Activated T-helper 2 cell treated with anti-CD3 and anti-CD28 coated beads, Interferon-gamma antibody, Interleukin-2, Interleukin-4, amounts not matched to agents 10 μg/mL and 5 μg/mL and 100 μg/mL, durations not matched to agents 14 hours and 24 hours and 36 hours (primary cell): ENCODE results near the gene ANKRD63. TPM values are rescaled to one million over a fixed set of nuclear protein-coding genes. Genes with fewer than 3 reads are reported as not detected.

ENCODE experiments used
- DNase-seq: peaks from one replicate; pipeline ENCODE4 v3.0.0; 2021; ENCODE audit warnings: low spot score
- H3K27ac Mint-ChIP-seq: one replicate; pipeline ENCODE4 v1.8.0; 2021; ENCODE audit warnings: mixed read lengths
- H3K27me3 Mint-ChIP-seq: one replicate; pipeline ENCODE4 v1.8.0; 2021; ENCODE audit warnings: low read depth, mixed read lengths
- H3K36me3 Mint-ChIP-seq: one replicate; pipeline ENCODE4 v1.8.0; 2021; ENCODE audit warnings: low read depth, mixed read lengths
- H3K4me1 Mint-ChIP-seq: one replicate; pipeline ENCODE4 v1.8.0; 2021; ENCODE audit warnings: low read depth, mixed read lengths
- H3K4me3 Mint-ChIP-seq: one replicate; pipeline ENCODE4 v1.8.0; 2021; ENCODE audit warnings: low read depth, mild to moderate bottlenecking, moderate library complexity, mixed read lengths
- H3K9me3 Mint-ChIP-seq: one replicate; pipeline ENCODE4 v1.8.0; 2021; ENCODE audit warnings: mixed read lengths
- intact Hi-C: fragments of 100-400 bp; cut with micrococcal nuclease; formaldehyde crosslinking; loops from one replicate; pipeline ENCODE4 v1.15.1; 2023
- total RNA-seq: library from RNA; stranded (reverse); gene quantifications from 2 replicates; pipeline ENCODE4 v1.2.3, GENCODE V29; 2022

The ANKRD63 gene
- total RNA-seq, 1 donor from 2014 or later = 0.41 TPM

- H3K4me3 Mint-ChIP-seq = no peak overlapping the region
- peaks cover 10% of the 10 kb centered on the region for H3K27me3 Mint-ChIP-seq
- H3K27ac Mint-ChIP-seq = no peak overlapping the region
- no peaks in the 10 kb centered on the region for H3K9me3 Mint-ChIP-seq
- no peak for DNase-seq
- intact Hi-C loops = no loop called here
- H3K4me1 Mint-ChIP-seq = no peaks in the 10 kb centered on the region
- H3K36me3 Mint-ChIP-seq = no peaks in the 10 kb centered on the region
Observed at GRCh38 chr15:40244961-40245523, 37.8 kb downstream of the ANKRD63 start.

- no peaks in the 10 kb centered on the region for H3K36me3 Mint-ChIP-seq
- no peaks in the 10 kb centered on the region for H3K9me3 Mint-ChIP-seq
- H3K27ac Mint-ChIP-seq = no peak overlapping the region
- H3K27me3 Mint-ChIP-seq = peaks cover 14% of the 10 kb centered on the region
- no peak overlapping the region for H3K4me3 Mint-ChIP-seq
- no peak for DNase-seq
- peaks cover under 1% of the 10 kb centered on the region for H3K4me1 Mint-ChIP-seq
- intact Hi-C loops = no loop called here
Observed at GRCh38 chr15:40243126-40243810, 39.6 kb downstream of the ANKRD63 start.

GRCh38 chr15:40242601-40243000 lies 40.3 kb downstream of the ANKRD63 start:
- DNase-seq = no peak
- H3K9me3 Mint-ChIP-seq = no peaks in the 10 kb centered on the region
- peaks cover 3% of the 10 kb centered on the region for H3K4me1 Mint-ChIP-seq
- H3K27me3 Mint-ChIP-seq = peaks cover 20% of the 10 kb centered on the region
- H3K4me3 Mint-ChIP-seq = no peak overlapping the region
- no peak overlapping the region for H3K27ac Mint-ChIP-seq
- H3K36me3 Mint-ChIP-seq = no peaks in the 10 kb centered on the region
- intact Hi-C loops = no loop called here

- H3K27me3 Mint-ChIP-seq = peaks cover 21% of the 10 kb centered on the region
- DNase-seq = no peak
- no peak overlapping the region for H3K27ac Mint-ChIP-seq
- H3K9me3 Mint-ChIP-seq = no peaks in the 10 kb centered on the region
- H3K4me3 Mint-ChIP-seq = no peak overlapping the region
- intact Hi-C loops = no loop called here
- H3K36me3 Mint-ChIP-seq = no peaks in the 10 kb centered on the region
- peaks cover 3% of the 10 kb centered on the region for H3K4me1 Mint-ChIP-seq
Observed at GRCh38 chr15:40242213-40242599, 40.7 kb downstream of the ANKRD63 start.

- Mint-ChIP-seq H3K36me3 (no peaks in the 10 kb centered on the region), H3K4me3 (no peak overlapping the region), H3K9me3 (no peaks in the 10 kb centered on the region), H3K27ac (no peak overlapping the region), H3K27me3 (peaks cover 24% of the 10 kb centered on the region), H3K4me1 (peaks cover 3% of the 10 kb centered on the region)
- intact Hi-C loops = no loop called here
- DNase-seq = no peak
Observed at GRCh38 chr15:40241269-40242212, 41.3 kb downstream of the ANKRD63 start.

GRCh38 chr15:40240619-40241221 lies 42.1 kb downstream of the ANKRD63 start:
- no peak overlapping the region for H3K27ac Mint-ChIP-seq
- intact Hi-C loops = no loop called here
- no peak overlapping the region for H3K4me3 Mint-ChIP-seq
- peaks cover 24% of the 10 kb centered on the region for H3K27me3 Mint-ChIP-seq
- H3K36me3 Mint-ChIP-seq = no peaks in the 10 kb centered on the region
- peaks cover 3% of the 10 kb centered on the region for H3K4me1 Mint-ChIP-seq
- DNase-seq = no peak
- no peaks in the 10 kb centered on the region for H3K9me3 Mint-ChIP-seq

GRCh38 chr15:40239693-40240618 lies 42.9 kb downstream of the ANKRD63 start:
- Mint-ChIP-seq H3K9me3 (no peaks in the 10 kb centered on the region), H3K27me3 (peaks cover 24% of the 10 kb centered on the region), H3K4me3 (no peak overlapping the region), H3K4me1 (peaks cover 3% of the 10 kb centered on the region), H3K36me3 (no peaks in the 10 kb centered on the region), H3K27ac (no peak overlapping the region)
- no peak for DNase-seq
- intact Hi-C loops = no loop called here

- no peak overlapping the region for H3K4me3 Mint-ChIP-seq
- DNase-seq = no peak
- H3K9me3 Mint-ChIP-seq = no peaks in the 10 kb centered on the region
- H3K36me3 Mint-ChIP-seq = no peaks in the 10 kb centered on the region
- peaks cover 24% of the 10 kb centered on the region for H3K27me3 Mint-ChIP-seq
- peaks cover 3% of the 10 kb centered on the region for H3K4me1 Mint-ChIP-seq
- no peak overlapping the region for H3K27ac Mint-ChIP-seq
- intact Hi-C loops = no loop called here
Observed at GRCh38 chr15:40239404-40239692, 43.5 kb downstream of the ANKRD63 start.

GRCh38 chr15:40238532-40239403 lies 44.1 kb downstream of the ANKRD63 start, which contains the start of gene PAK6:
PAK6 (plus strand) TSS chr15:40239063; CDS start chr15:40264786, 25,723 bp downstream.
- no peak for DNase-seq
- peaks cover 24% of the 10 kb centered on the region for H3K27me3 Mint-ChIP-seq
- intact Hi-C loops = no loop called here
- no peaks in the 10 kb centered on the region for H3K9me3 Mint-ChIP-seq
- peaks cover 3% of the 10 kb centered on the region for H3K4me1 Mint-ChIP-seq
- H3K27ac Mint-ChIP-seq = no peak within 1 kb of the TSS
- H3K36me3 Mint-ChIP-seq = no peaks in the 10 kb centered on the region
- H3K4me3 Mint-ChIP-seq = no peak within 1 kb of the TSS

- peaks cover 3% of the 10 kb centered on the region for H3K4me1 Mint-ChIP-seq
- H3K27me3 Mint-ChIP-seq = peaks cover 23% of the 10 kb centered on the region
- no peaks in the 10 kb centered on the region for H3K9me3 Mint-ChIP-seq
- no peak overlapping the region for H3K4me3 Mint-ChIP-seq
- H3K27ac Mint-ChIP-seq = no peak overlapping the region
- no peak for DNase-seq
- intact Hi-C loops = no loop called here
- H3K36me3 Mint-ChIP-seq = peaks cover 3% of the 10 kb centered on the region
Observed at GRCh38 chr15:40235201-40235885, 47.5 kb downstream of the ANKRD63 start.

GRCh38 chr15:40234783-40235182 lies 48.1 kb downstream of the ANKRD63 start:
- H3K4me1 Mint-ChIP-seq = peaks cover 3% of the 10 kb centered on the region
- H3K27ac Mint-ChIP-seq = no peak overlapping the region
- DNase-seq = no peak
- no peaks in the 10 kb centered on the region for H3K9me3 Mint-ChIP-seq
- no peak overlapping the region for H3K4me3 Mint-ChIP-seq
- H3K36me3 Mint-ChIP-seq = peaks cover 3% of the 10 kb centered on the region
- peaks cover 18% of the 10 kb centered on the region for H3K27me3 Mint-ChIP-seq
- intact Hi-C loops = no loop called here
